Heart right ventricle (tissue), 16 donors: ENCODE data around the gene HSPBP1. TPM values are rescaled to one million over a fixed set of nuclear protein-coding genes. Genes with fewer than 3 reads are reported as not detected.

Experiments used
- ATAC-seq, 8 donors: fragments of 200-7000 bp; cut with Tn5 transposase; one replicate each; pipeline ENCODE4 v1.9.1; 2020; ENCODE audit warnings: mild to moderate bottlenecking in 8 of 8, moderate library complexity in 8 of 8, moderate number of reproducible peaks in 1 of 8
- DNase-seq, 2 donors: peaks; one replicate each; pipeline ENCODE4 v3.0.0-alpha.2; 2020
- H3K27ac ChIP-seq, 10 donors: fragments of 200-600 bp; sonication (generic) in 2 of 10; one replicate each; pipeline versions ENCODE4 v1.5.0 to v1.8.0; 2020 to 2022; ENCODE audit warnings: mild to moderate bottlenecking in 3 of 10
- H3K27me3 ChIP-seq, 7 donors: fragments of 200-600 bp; one replicate each; pipeline ENCODE4 v1.8.0; 2021 to 2022; ENCODE audit warnings: mild to moderate bottlenecking in 2 of 7
- H3K36me3 ChIP-seq, 9 donors: fragments of 200-600 bp; sonication (generic) in 1 of 9; one replicate each; pipeline versions ENCODE4 v1.5.0 to v1.8.0; 2020 to 2022; ENCODE audit warnings: mild to moderate bottlenecking in 2 of 9
- H3K4me1 ChIP-seq, 9 donors: fragments of 200-600 bp; sonication (generic) in 1 of 9; one replicate each; pipeline versions ENCODE4 v1.5.0 to v1.8.0; 2020 to 2022; ENCODE audit warnings: mild to moderate bottlenecking in 4 of 9
- H3K4me3 ChIP-seq, 10 donors: fragments of 200-600 bp; sonication (generic) in 2 of 10; one replicate each; pipeline versions ENCODE4 v1.5.0 to v1.8.0; 2020 to 2022; ENCODE audit warnings: mild to moderate bottlenecking in 7 of 10, moderate library complexity in 2 of 10
- H3K9me3 ChIP-seq, 11 donors: fragments of 200-600 bp in 10 of 11; sonication (generic) in 2 of 11; one replicate each; pipeline versions ENCODE4 v1.5.0 to v1.8.0; 2013 to 2022; ENCODE audit warnings: mild to moderate bottlenecking in 2 of 11, control low read depth in 1 of 11, moderate library complexity in 1 of 11
- CTCF ChIP-seq, 9 donors: fragments of 200-600 bp; sonication (generic) in 2 of 9; IDR thresholded peaks; one replicate each; pipeline versions ENCODE4 v1.5.0 to v1.8.0; 2021 to 2022; ENCODE audit warnings: antibody characterized with exemption in 9 of 9, mild to moderate bottlenecking in 5 of 9, moderate library complexity in 1 of 9
- WGBS, 2 donors: extraction: QIAGEN DNeasy Blood & Tissue Kit; methylation state at CpG; one replicate each; pipeline ENCODE4 v1.1.7; 2013; ENCODE audit warnings: inconsistent platforms in 1 of 2; 5-methylcytosine and 5-hydroxymethylcytosine counted together
- intact Hi-C, 10 donors: fragments of 100-400 bp; cut with DNase I; formaldehyde crosslinking; loops; one replicate each; pipeline versions ENCODE4 v1.11.1 to v1.14.2; 2022
- polyA plus RNA-seq, 2 donors: library from polyadenylated mRNA; stranded (reverse); fragments of 200-250 nt; gene quantifications; one replicate each; pipeline ENCODE4 v1.2.3, GENCODE V29; 2013
- total RNA-seq, 10 donors: library from RNA; stranded (reverse); fragmentation: NEBNext Ultra II Directional in 3 of 10; extraction: Animal tissue kit (Norgen Biotek cat#: 25700) in 3 of 10; gene quantifications; one replicate each; pipeline versions ENCODE4 v1.2.1 to v1.2.4, GENCODE V29; 2021 to 2023
- donor health status: Arrhythmogenic right ventricular cardiomyopathy.
- donor health status: ischemic (EF 13 %, LVEDD 7.1; RV severe dilation, severe dysfunction).
- donor health status: healthy with polysubstance abuse.
- donor health status: DM: no; HTN: yes; CAD: no.
- donor health status: DM: no; HTN: no; CAD: no.
- donor health status: ischemic (EF 25% LVEDD 6.9; RV normal size, moderate dysfunction).
- donor health status: ischemic (EF 25% LVEDD 5.7; RV mildly dilated, moderate dysfunction).
- donor health status: healthy.
- donor health status: DM: yes; HTN: yes; CAD: no.
- donor health status: Ischemic cardiomyopathy.
- donor health status: ischemic (EF 35%, LVEDD 5.7; RV mildly dilated, moderate dysfunction).
- donor health status: nonischemic (EF 11% LVEDD 7.7; RV severe dilation, severe dysfunction).
- donor health status: DM: yes; HTN: yes; CAD: no.
- donor health status: PGD.
- donor health status: ischemic (EF 29% LVEDD 5.4; RV normal size, mild dysfunction).
- donor health status: nonischemic (EF 23%, LVEDD 6.1; RV moderate dilation, normal function).

HSPBP1 gene
- total and polyA plus RNA-seq, 12 donors = 26.7 to 83.7 (median 32.6) TPM

- Histone ChIP-seq H3K36me3 (peaks cover 0 to 44% (median 0%) of the 10 kb centered on the region in 9 donors), H3K9me3 (peaks cover 0 to 6% (median 0%) of the 10 kb centered on the region in 11 donors), H3K27me3 (no peaks in the 10 kb centered on the region), H3K4me3 (no peak overlapping the region), H3K4me1 (no peaks in the 10 kb centered on the region), H3K27ac (no peak overlapping the region)
- intact Hi-C loops = loop anchor here in 4 of 10 donors (5.0 to 10.0 kb wide), 3 partner anchors 64 to 107 kb away; partner anchors contain the start of genes RPL28 (in 2 of the 4), TMEM238 (in 2 of the 4) and IL11 (in 1 of the 4)
- DNase-seq = no peak
- 96 to 97% methylated on average over 11 of the region's 11 CpGs for WGBS, 2 donors
- ATAC-seq = no peak
- no peak for TF ChIP-seq CTCF (IDR thresholded peaks at IDR 0.05)
Measured at GRCh38 chr19:55308281-55308680, 28.4 kb upstream of the HSPBP1 start.

DNA sequence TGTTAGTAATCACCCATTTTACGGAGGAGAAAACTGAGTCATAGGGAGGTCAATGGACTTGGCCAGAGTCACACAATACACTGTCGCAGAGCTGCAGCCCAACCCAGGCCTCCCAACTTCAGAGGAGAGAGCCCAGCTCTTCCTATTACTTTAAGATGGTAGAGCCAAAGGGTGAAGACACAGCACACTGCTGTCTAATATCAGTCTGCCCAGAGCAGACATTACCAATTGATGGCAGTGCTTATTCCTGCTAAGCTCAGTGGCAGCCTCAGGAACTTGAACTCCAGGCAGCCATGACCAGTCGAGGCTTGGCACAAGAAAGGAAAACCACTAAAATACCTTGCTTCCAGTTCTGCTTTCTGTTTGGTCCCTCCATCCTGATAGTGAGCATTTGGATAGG is 26.8 kb upstream of the HSPBP1 start:
- Histone ChIP-seq H3K36me3 (peaks cover 0 to 52% (median 0%) of the 10 kb centered on the region in 9 donors), H3K4me1 (peaks cover 0 to 4% (median 0%) of the 10 kb centered on the region in 9 donors), H3K27me3 (no peaks in the 10 kb centered on the region), H3K27ac (no peak overlapping the region), H3K4me3 (no peak overlapping the region), H3K9me3 (peaks cover 0 to 6% (median 0%) of the 10 kb centered on the region in 11 donors)
- no peak for TF ChIP-seq CTCF (IDR thresholded peaks at IDR 0.05)
- DNase-seq = no peak
- intact Hi-C loops = loop anchor here in 4 of 10 donors (5.0 to 10.0 kb wide), 3 partner anchors 66 to 108 kb away; partner anchors contain the start of genes RPL28 (in 2 of the 4), TMEM238 (in 2 of the 4) and IL11 (in 1 of the 4)
- ATAC-seq = no peak
- WGBS, 2 donors = 83 to 90% methylated on average over 3 of the region's 3 CpGs

GRCh38 chr19:55305983-55306562 is 26.2 kb upstream of the HSPBP1 start:
- intact Hi-C loops = loop anchor here in 4 of 10 donors (5.0 to 10.0 kb wide), 3 partner anchors 66 to 109 kb away; partner anchors contain the start of genes RPL28 (in 2 of the 4), TMEM238 (in 2 of the 4) and IL11 (in 1 of the 4)
- Histone ChIP-seq H3K9me3 (peaks cover 0 to 6% (median 0%) of the 10 kb centered on the region in 11 donors), H3K27me3 (no peaks in the 10 kb centered on the region), H3K27ac (no peak overlapping the region), H3K4me3 (no peak overlapping the region), H3K4me1 (peaks cover 0 to 9% (median 3%) of the 10 kb centered on the region in 9 donors), H3K36me3 (peaks cover 0 to 52% (median 0%) of the 10 kb centered on the region in 9 donors)
- no peak for ATAC-seq
- WGBS, 2 donors = 90 to 91% methylated on average over 17 of the region's 17 CpGs
- no peak for DNase-seq
- TF ChIP-seq CTCF (IDR thresholded peaks at IDR 0.05) = no peak

- no peak overlapping the region for H3K27ac ChIP-seq
- peaks cover 0 to 6% (median 0%) of the 10 kb centered on the region in 11 donors for H3K9me3 ChIP-seq
- peaks cover 0 to 9% (median 3%) of the 10 kb centered on the region in 9 donors for H3K4me1 ChIP-seq
- 86 to 90% methylated on average over 9 of the region's 9 CpGs for WGBS, 2 donors
- TF ChIP-seq CTCF (IDR thresholded peaks at IDR 0.05) = no peak
- no peaks in the 10 kb centered on the region for H3K27me3 ChIP-seq
- H3K4me3 ChIP-seq = no peak overlapping the region
- intact Hi-C loops = loop anchor here in 4 of 10 donors (5.0 to 10.0 kb wide), 3 partner anchors 67 to 109 kb away; partner anchors contain the start of genes RPL28 (in 2 of the 4), TMEM238 (in 2 of the 4) and IL11 (in 1 of the 4)
- DNase-seq (peak in 1 of 2 donors; percentile 40), ATAC-seq (peak in 6 of 8 donors; percentile 52 to 73 (median 68))
- H3K36me3 ChIP-seq = peaks cover 0 to 52% (median 0%) of the 10 kb centered on the region in 9 donors
Measured at GRCh38 chr19:55305491-55305890, 25.6 kb upstream of the HSPBP1 start.
